HG03565 (cell line): ENCODE measurements around the gene TJP1.
"Not testable (repeated sequence)": the region's sequence is repeated elsewhere in the genome, so short reads cannot be mapped to it uniquely, and the experiment has no call there.

Experiments
- ATAC-seq: cut with Tn5 transposase; IDR thresholded peaks from one replicate; pipeline ENCODE4 v1.9.1; 2021; ENCODE audit warnings: mild to moderate bottlenecking, moderate library complexity; ENCODE audit not compliant: unreplicated experiment

TJP1 gene

DNA sequence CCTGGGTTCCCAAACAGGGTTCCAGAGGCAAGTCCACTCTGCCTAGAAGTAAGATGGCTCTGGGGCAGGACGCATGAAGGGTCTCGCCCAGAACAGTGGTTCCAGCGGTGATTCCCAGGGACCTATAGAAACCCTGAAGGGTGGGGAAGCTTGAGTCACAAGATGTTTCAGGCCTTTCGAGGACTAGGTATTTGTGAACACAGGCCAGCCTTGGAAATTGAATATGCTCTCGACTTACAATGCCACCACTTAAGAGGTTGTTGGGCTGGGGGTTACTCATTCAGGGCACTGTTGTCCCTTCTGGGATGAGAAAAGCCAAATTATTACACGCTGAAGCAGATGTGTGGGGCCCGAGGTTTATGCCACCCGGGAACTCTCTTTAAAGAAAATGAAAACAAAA is 152.0 kb downstream of the TJP1 start:
- no peak for ATAC-seq

GRCh38 chr15:29669823-29670222 is 152.4 kb downstream of the TJP1 start:
- ATAC-seq = no peak

DNA sequence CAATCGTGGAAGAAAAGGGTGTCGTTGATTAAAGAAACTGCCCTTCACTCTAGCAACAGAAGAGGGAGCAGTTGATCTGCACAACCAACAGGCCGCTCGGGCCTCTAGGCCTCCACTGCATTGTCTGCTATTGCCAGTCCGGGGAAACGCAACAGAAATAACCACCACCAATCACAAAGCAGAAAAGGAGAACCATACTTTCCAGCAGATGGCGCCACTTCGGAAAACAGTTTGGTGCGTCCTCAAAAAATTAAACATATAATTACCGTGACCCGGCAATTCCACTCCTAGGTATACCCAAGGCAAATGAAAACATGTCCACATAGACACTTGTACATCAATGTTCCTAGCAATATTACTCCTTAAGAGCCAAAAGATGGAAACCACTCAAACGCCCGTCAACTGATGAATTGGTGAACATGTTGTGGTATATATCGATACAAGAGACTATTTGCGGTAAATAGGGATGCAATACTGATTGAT is 154.1 kb downstream of the TJP1 start:
- ATAC-seq = no peak

- no peak for ATAC-seq
Observed at GRCh38 chr15:29666241-29666640, 156.0 kb downstream of the TJP1 start.

DNA sequence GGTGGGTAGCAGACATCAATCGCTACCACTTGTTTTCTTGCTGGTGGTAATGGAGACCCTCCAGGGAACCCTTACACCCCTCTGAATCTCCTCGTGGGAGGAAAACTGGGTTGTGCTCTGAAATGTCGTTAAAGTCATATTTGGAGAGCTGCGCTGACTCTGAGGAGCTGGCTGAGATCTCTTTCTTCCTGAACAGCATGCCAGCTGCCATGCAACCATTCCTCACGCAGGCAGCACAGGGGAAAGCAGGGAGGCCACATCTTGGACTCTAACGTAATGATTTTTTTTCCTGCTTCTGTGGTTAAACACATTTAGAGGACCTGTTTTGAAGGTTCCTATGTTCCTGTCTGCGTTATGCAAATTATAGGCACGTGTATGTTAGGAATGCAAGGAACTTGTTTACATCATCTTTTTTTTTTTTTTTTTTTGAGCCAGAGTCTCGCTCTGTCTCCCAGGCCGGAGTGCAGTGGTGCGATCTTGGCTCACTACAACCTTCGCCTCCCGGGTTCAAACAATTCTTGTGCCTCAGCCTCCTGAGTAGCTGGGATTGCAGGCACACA is 156.7 kb downstream of the TJP1 start:
- no peak for ATAC-seq

DNA sequence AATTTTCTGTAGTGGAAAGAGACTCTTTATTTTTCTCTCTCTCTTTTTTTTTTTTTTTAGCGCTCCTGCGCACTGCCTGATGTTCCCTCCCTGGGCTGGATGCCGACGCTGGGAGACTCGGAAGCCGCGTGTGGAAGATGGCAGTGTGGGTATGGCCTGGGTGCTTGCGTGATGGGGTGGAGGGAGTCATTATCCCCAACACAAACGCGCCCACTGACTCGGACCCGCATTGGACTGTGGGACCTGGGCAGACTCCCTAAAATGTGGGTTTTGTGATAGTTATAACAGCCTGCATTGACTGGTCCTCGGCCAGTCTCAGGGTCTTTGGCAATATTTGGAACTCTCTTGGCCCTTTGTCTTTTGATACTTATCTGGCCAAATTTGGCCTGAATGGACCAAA is 157.9 kb downstream of the TJP1 start:
- ATAC-seq = no peak

- ATAC-seq = not testable (repeated sequence)
Observed at GRCh38 chr15:29657476-29657817, 164.8 kb downstream of the TJP1 start.

- ATAC-seq = no peak
Observed at GRCh38 chr15:29656636-29657475, 165.4 kb downstream of the TJP1 start.

- no peak for ATAC-seq
Observed at GRCh38 chr15:29652595-29652994, 169.7 kb downstream of the TJP1 start.

GRCh38 chr15:29651476-29652233 is 170.6 kb downstream of the TJP1 start:
- ATAC-seq = no peak
